Psoas muscle (tissue), 8 donors: Measurements from ENCODE around the gene ABHD3. TPM values are rescaled to one million over a fixed set of nuclear protein-coding genes. Genes with fewer than 3 reads are reported as not detected.
"Not testable (repeated sequence)": the region's sequence is repeated elsewhere in the genome, so short reads cannot be mapped to it uniquely, and the experiment has no call there.

ENCODE experiments used
- ATAC-seq, 4 donors: fragments of 200-7000 bp; cut with Tn5 transposase; one replicate each; pipeline ENCODE4 v1.9.1; 2020; ENCODE audit warnings: moderate library complexity in 3 of 4, mild to moderate bottlenecking in 2 of 4
- DNase-seq, 2 donors: peaks; one replicate each; pipeline ENCODE4 v3.0.0-alpha.2; 2020
- H3K27ac ChIP-seq: fragments of 200-600 bp; one replicate; pipeline ENCODE4 v1.8.0; 2022
- H3K27me3 ChIP-seq, 3 donors: fragments of 200-600 bp in 1 of 3; one replicate each; pipeline versions ENCODE4 v1.6.1 to v1.8.0; 2013 to 2022; ENCODE audit warnings: low read length in 2 of 3, mild to moderate bottlenecking in 2 of 3, moderate library complexity in 1 of 3; ENCODE audit not compliant: insufficient read depth in 3 of 3
- H3K36me3 ChIP-seq, 2 donors: fragments of 200-600 bp in 1 of 2; one replicate each; pipeline versions ENCODE4 v1.6.1 to v1.8.0; 2013 to 2022; ENCODE audit warnings: low read depth in 1 of 2, mild to moderate bottlenecking in 1 of 2, moderate library complexity in 1 of 2; ENCODE audit not compliant: insufficient read depth in 1 of 2
- H3K4me1 ChIP-seq: fragments of 200-600 bp; one replicate; pipeline ENCODE4 v1.8.0; 2022
- H3K4me3 ChIP-seq: fragments of 200-600 bp; one replicate; pipeline ENCODE4 v1.8.0; 2022; ENCODE audit warnings: mild to moderate bottlenecking
- H3K9me3 ChIP-seq: fragments of 200-600 bp; one replicate; pipeline ENCODE4 v1.8.0; 2022
- WGBS, 3 donors: extraction: QIAGEN DNeasy Blood & Tissue Kit; methylation state at CpG; one replicate each; pipeline versions ENCODE4 v1.1.6 to v1.1.7; 2013; 5-methylcytosine and 5-hydroxymethylcytosine counted together
- intact Hi-C, 2 donors: fragments of 100-400 bp; cut with DNase I; formaldehyde crosslinking; loops; one replicate each; pipeline versions ENCODE4 v1.11.0 to v1.14.2; 2022
- polyA plus RNA-seq, 3 donors: library from polyadenylated mRNA; stranded (reverse); fragments of 200-250 nt; gene quantifications; one replicate each; pipeline ENCODE4 v1.2.3, GENCODE V29; 2013
- total RNA-seq, 4 donors: library from RNA; stranded (reverse); fragmentation: NEBNext Ultra II Directional in 2 of 4; extraction: Animal tissue kit (Norgen Biotek cat#: 25700) in 2 of 4; gene quantifications; one replicate each; pipeline versions ENCODE4 v1.2.1 to v1.2.4, GENCODE V29; 2021 to 2023
- TF ChIP-seq, protein P1 (sequence below): fragments of 200-600 bp; IDR thresholded peaks from one replicate; pipeline ENCODE4 v1.8.0; 2022; ENCODE audit warnings: antibody characterized with exemption
- donor health status: healthy with polysubstance abuse.
- donor health status: DM: no; HTN: no; CAD: no; lungs with moderate emphysema.
- donor health status: Bipolar disorder and iron deficiency.
- donor health status: healthy.
- donor health status: DM: yes; HTN: yes; CAD: no.
- donor health status: DM: no; HTN: no; CAD: no.
- donor health status: DM: no; HTN: no; CAD: no.
- donor health status: DM: yes; HTN: yes; CAD: no.

The ABHD3 gene
- total and polyA plus RNA-seq, 7 donors, result 3.8 to 12.4 (median 5.9) TPM

DNA sequence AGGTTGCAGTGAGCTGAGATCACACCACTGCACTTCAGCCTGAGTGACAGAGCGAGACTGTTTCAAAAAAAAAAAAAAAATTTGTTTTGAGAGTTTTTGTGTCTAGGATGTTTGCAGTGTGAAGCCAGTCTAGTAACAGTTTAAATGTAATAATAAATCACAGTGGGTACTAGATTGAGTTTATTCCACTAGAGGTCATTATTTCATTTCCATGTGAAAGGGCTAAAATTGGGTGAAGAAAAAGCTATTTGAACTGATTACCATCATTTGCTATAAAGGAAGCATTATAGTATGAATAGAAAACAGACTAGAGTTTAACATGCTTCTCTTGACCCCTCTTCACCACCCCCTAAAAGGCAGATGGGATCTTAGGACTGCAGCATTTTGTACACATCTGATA, 72.2 kb downstream of the ABHD3 start:
- Histone ChIP-seq H3K4me1 (no peaks in the 10 kb centered on the region), H3K4me3 (no peak overlapping the region), H3K27ac (no peak overlapping the region), H3K27me3 (no peaks in the 10 kb centered on the region), H3K36me3 (peaks cover 4 to 63% of the 10 kb centered on the region in 2 donors), H3K9me3 (no peaks in the 10 kb centered on the region)
- ATAC-seq, result no peak
- no peak for DNase-seq
- WGBS, 3 donors, result 100% methylated on average over 1 of the region's 1 CpG
- TF ChIP-seq, protein P1, sequence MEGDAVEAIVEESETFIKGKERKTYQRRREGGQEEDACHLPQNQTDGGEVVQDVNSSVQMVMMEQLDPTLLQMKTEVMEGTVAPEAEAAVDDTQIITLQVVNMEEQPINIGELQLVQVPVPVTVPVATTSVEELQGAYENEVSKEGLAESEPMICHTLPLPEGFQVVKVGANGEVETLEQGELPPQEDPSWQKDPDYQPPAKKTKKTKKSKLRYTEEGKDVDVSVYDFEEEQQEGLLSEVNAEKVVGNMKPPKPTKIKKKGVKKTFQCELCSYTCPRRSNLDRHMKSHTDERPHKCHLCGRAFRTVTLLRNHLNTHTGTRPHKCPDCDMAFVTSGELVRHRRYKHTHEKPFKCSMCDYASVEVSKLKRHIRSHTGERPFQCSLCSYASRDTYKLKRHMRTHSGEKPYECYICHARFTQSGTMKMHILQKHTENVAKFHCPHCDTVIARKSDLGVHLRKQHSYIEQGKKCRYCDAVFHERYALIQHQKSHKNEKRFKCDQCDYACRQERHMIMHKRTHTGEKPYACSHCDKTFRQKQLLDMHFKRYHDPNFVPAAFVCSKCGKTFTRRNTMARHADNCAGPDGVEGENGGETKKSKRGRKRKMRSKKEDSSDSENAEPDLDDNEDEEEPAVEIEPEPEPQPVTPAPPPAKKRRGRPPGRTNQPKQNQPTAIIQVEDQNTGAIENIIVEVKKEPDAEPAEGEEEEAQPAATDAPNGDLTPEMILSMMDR, result no peak
- intact Hi-C loops, result no loop called here

DNA sequence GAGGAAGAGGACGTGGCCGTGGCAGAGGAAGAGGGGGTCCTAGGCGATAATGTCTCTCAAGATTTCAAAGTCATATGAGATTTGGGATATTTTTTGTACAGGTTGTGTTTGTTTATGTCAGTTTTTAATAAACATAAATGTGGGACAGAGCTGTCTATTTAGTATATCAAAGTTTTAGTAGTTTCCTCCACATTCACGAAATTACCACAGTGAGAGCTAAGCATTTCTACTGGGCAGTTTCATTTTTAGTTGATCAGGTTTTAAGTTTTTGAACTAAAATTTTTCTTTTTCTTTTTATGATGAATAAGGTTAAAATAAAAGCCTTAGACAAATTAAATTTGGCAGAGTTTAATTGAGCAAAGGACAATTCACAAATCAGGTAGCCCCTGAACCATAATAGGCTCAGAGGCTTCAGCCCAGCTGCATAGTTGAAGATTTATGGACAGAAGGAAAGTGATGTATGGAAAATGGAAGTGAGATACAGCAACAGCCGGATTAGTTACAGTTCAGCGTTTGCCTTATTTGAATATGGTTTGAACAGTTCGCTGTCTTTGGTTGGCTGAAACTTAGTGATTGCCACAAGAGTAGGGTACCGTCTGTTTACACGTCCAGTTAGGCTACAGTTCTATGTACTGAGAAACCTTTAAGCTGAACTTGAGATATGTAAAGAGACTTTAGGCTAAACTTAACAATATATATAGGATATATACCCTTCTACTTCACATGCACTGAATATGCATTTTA, 75.3 kb downstream of the ABHD3 start:
- TF ChIP-seq, protein P1, result no peak
- peaks cover 7 to 87% of the 10 kb centered on the region in 2 donors for H3K36me3 ChIP-seq
- WGBS, 3 donors, result 81 to 83% (median 82%) methylated on average over 9 of the region's 9 CpGs
- DNase-seq (no peak), ATAC-seq (no peak)
- H3K4me3 ChIP-seq, result no peak overlapping the region
- intact Hi-C loops, result no loop called here
- no peak overlapping the region for H3K27ac ChIP-seq
- H3K9me3 ChIP-seq, result no peaks in the 10 kb centered on the region
- no peaks in the 10 kb centered on the region for H3K27me3 ChIP-seq
- H3K4me1 ChIP-seq, result no peaks in the 10 kb centered on the region

DNA sequence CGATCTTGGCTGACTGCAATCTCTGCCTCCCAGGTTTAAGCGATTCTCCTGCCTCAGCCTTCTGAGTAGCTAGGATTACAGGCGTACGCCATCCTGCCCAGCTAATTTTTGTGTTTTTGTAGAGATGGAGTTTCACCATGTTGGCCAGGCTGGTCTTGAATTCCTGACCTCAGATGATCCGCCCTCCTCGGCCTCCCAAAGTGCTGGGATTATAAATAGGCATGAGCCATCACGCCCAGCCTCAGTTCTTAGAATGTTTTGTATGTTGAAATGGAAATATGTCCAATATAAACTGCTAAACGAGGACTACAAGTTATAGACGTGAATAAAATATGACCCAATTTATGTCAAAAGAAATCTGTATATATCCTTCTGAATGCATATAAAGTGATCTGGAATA, 82.9 kb downstream of the ABHD3 start:
- H3K27me3 ChIP-seq, H3K9me3 ChIP-seq, H3K4me1 ChIP-seq, intact Hi-C loops: not testable (repeated sequence)
- Histone ChIP-seq H3K36me3 (peaks cover 6 to 54% of the 10 kb centered on the region in 2 donors), H3K27ac (peak overlapping the region; percentile 51), H3K4me3 (peak overlapping the region; percentile 16)
- DNase-seq (peak; percentile 32 to 76), ATAC-seq (peak; percentile 79 to 96 (median 91))
- WGBS, 3 donors, result 32 to 42% (median 39%) methylated on average over 9 of the region's 9 CpGs

DNA sequence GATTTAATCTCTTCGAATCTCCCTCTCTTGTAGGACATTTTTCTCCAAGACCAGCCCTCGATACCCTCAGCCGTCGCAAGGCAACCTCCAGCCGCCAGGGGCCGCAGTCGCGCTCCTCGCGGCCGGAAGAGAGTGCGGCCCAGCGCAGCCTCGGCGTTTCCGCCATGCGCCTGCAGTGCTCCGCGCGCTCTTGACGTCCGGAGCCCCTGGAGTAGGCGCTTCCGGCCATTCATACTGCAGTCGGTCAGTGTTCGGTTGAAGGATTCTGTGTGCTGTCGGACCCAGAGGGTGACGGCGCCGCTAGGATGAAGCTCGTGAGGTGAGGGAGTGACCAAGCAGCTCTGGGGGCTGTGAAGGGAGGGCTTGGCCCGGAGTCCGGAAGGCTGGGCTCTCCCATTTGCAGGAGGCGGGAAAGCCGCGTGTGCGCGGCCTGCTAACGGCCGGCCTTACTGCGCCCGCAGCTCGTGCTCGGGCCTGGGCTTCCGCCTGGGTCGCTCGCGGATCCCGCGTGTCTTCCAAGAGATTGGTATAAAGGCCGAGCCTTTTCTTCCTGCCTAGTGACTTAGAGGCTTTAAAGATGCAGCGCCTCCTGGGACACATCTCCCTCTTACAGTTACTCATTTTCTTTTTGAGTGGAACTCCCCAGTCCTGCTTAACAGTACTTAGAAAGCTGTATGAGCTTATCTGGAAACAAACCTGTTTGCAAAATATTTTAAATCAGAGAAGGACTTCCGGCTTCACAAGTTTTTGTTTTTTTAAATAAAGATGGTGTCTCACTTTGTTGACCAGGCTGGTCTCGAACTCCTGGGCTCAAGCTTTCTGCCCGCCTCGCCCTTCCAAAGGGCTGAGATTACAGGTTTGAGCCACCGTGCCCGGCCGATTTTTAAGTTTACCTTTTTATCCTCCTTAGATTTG, 92.2 kb downstream of the ABHD3 start, which contains the start of gene SNRPD1:
TSS of gene SNRPD1 (plus strand) at position 190 of the 915 bp plus-strand sequence. CDS start at position 306, 116 bp downstream.
- 1% methylated on average over 59 of the region's 59 CpGs for WGBS, 3 donors
- ATAC-seq, result peak; percentile 99
- H3K27me3 ChIP-seq, result no peaks in the 10 kb centered on the region
- peaks cover 17% of the 10 kb centered on the region for H3K4me1 ChIP-seq
- TF ChIP-seq, protein P1, result peak; percentile 92
- H3K27ac ChIP-seq, result peak within 1 kb of the TSS; percentile 86
- DNase-seq, result peak; percentile 90 to 93
- no peaks in the 10 kb centered on the region for H3K9me3 ChIP-seq
- H3K36me3 ChIP-seq, result peaks cover 0 to 25% of the 10 kb centered on the region in 2 donors
- peak within 1 kb of the TSS; percentile 80 for H3K4me3 ChIP-seq
- intact Hi-C loops, result no loop called here

DNA sequence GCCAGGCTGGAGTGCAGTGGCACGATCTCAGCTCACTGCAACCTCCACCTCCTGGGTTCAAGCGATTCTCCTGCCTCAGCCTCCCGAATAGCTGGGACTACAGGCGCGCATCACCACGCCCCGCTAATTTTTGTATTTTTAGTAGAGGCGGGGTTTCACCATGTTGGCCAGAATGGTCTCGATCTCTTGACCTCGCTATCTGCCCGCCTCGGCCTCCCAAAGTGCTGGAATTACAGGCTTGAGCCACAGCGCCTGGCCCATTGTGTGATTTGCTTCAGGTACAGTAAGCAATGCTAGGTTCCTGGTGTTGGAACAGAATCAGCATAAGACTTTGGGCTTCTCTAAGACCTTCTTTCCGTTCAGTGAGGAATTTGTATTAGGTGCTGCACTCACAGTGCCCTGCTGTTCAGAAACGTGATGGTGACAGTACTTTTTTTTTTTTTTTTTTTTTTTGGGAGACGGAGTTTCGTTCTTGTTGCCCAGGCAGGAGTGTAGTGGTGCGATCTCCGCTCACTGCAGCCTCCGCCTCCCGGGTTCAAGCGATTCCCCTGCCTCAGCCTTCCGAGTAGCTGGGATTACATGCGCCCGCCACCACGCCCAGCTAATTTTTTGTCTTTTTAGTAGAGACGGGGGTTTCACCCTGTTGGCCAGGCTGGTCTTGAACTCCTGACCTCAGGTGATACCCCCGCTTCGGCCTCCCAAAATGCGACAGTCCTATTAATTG, 93.0 kb downstream of the ABHD3 start:
- H3K4me3 ChIP-seq, result peak overlapping the region; percentile 80
- 57 to 61% (median 59%) methylated on average over 30 of the region's 30 CpGs for WGBS, 3 donors
- peak in 3 of 4 donors; percentile 1 to 6 (median 4) for ATAC-seq
- H3K9me3 ChIP-seq, DNase-seq, H3K27me3 ChIP-seq, intact Hi-C loops: not testable (repeated sequence)
- H3K4me1 ChIP-seq, result peaks cover 17% of the 10 kb centered on the region
- peak overlapping the region; percentile 86 for H3K27ac ChIP-seq
- peaks cover 0 to 17% of the 10 kb centered on the region in 2 donors for H3K36me3 ChIP-seq
